ENCODE data around the gene PRICKLE2.

- TF ChIP-seq, protein P1, sequence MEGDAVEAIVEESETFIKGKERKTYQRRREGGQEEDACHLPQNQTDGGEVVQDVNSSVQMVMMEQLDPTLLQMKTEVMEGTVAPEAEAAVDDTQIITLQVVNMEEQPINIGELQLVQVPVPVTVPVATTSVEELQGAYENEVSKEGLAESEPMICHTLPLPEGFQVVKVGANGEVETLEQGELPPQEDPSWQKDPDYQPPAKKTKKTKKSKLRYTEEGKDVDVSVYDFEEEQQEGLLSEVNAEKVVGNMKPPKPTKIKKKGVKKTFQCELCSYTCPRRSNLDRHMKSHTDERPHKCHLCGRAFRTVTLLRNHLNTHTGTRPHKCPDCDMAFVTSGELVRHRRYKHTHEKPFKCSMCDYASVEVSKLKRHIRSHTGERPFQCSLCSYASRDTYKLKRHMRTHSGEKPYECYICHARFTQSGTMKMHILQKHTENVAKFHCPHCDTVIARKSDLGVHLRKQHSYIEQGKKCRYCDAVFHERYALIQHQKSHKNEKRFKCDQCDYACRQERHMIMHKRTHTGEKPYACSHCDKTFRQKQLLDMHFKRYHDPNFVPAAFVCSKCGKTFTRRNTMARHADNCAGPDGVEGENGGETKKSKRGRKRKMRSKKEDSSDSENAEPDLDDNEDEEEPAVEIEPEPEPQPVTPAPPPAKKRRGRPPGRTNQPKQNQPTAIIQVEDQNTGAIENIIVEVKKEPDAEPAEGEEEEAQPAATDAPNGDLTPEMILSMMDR (IDR thresholded peaks at IDR 0.05), result no peak
- TF ChIP-seq POLR2AphosphoS5 (IDR thresholded peaks at IDR 0.05) (no peak), POLR2A (IDR thresholded peaks at IDR 0.05; ENCODE audit: low read depth) (no peak), EP300 (IDR thresholded peaks at IDR 0.05) (no peak)
Observed at GRCh38 chr3:64161481-64161952, 63.7 kb downstream of the PRICKLE2 start.

All from esophagus muscularis mucosa (tissue), 4 donors.